Activated CD4-positive, alpha-beta T cell treated with anti-CD3 and anti-CD28 coated beads, Interleukin-2, amount 10 ng/mL, durations not matched to agents 24 days and 14 days (primary cell): ENCODE data around the gene STIM1. TPM values are rescaled to one million over a fixed set of nuclear protein-coding genes. Genes with fewer than 3 reads are reported as not detected.

Experiments used
- DNase-seq: peaks from one replicate; pipeline ENCODE4 v3.0.0; 2022
- H3K27ac Mint-ChIP-seq: one replicate; pipeline ENCODE4 v1.8.0; 2022; ENCODE audit warnings: mild to moderate bottlenecking, mixed read lengths
- H3K27me3 Mint-ChIP-seq: one replicate; pipeline ENCODE4 v1.8.0; 2022; ENCODE audit warnings: mixed read lengths
- H3K36me3 Mint-ChIP-seq: one replicate; pipeline ENCODE4 v1.8.0; 2022; ENCODE audit warnings: low read depth, mild to moderate bottlenecking, mixed read lengths
- H3K4me1 Mint-ChIP-seq: one replicate; pipeline ENCODE4 v1.8.0; 2021; ENCODE audit warnings: mixed read lengths
- H3K4me3 Mint-ChIP-seq: one replicate; pipeline ENCODE4 v1.8.0; 2022; ENCODE audit warnings: mild to moderate bottlenecking, moderate library complexity, mixed read lengths
- H3K9me3 Mint-ChIP-seq: one replicate; pipeline ENCODE4 v1.8.0; 2021; ENCODE audit warnings: mixed read lengths
- intact Hi-C: fragments of 100-400 bp; cut with micrococcal nuclease; formaldehyde crosslinking; loops from one replicate; pipeline ENCODE4 v1.15.1; 2023
- total RNA-seq: library from RNA; stranded (reverse); gene quantifications from 2 replicates; pipeline ENCODE4 v1.2.3, GENCODE V29; 2022

Gene STIM1
- total RNA-seq, 1 donor from 2014 or later = 63.4 TPM

GRCh38 chr11:3907590-3907989 is 52.1 kb downstream of the STIM1 start:
- intact Hi-C loops = loop anchor here (5.0 kb wide), 1 partner anchor 40 kb away; no protein-coding TSS in a partner anchor
- H3K4me1 Mint-ChIP-seq = peaks cover 54% of the 10 kb centered on the region
- H3K4me3 Mint-ChIP-seq = no peak overlapping the region
- H3K36me3 Mint-ChIP-seq = peaks cover 7% of the 10 kb centered on the region
- no peaks in the 10 kb centered on the region for H3K9me3 Mint-ChIP-seq
- DNase-seq = no peak
- H3K27me3 Mint-ChIP-seq = no peaks in the 10 kb centered on the region
- H3K27ac Mint-ChIP-seq = peak overlapping the region; percentile 5

- Mint-ChIP-seq H3K27ac (no peak overlapping the region), H3K4me3 (no peak overlapping the region), H3K36me3 (peaks cover 8% of the 10 kb centered on the region), H3K27me3 (no peaks in the 10 kb centered on the region), H3K9me3 (no peaks in the 10 kb centered on the region), H3K4me1 (peaks cover 37% of the 10 kb centered on the region)
- DNase-seq = no peak
- intact Hi-C loops = loop anchor here (5.0 kb wide), 1 partner anchor 37 kb away; no protein-coding TSS in a partner anchor
These were observed 54.4 kb downstream of the STIM1 start for GRCh38 chr11:3909901-3910300.

DNA sequence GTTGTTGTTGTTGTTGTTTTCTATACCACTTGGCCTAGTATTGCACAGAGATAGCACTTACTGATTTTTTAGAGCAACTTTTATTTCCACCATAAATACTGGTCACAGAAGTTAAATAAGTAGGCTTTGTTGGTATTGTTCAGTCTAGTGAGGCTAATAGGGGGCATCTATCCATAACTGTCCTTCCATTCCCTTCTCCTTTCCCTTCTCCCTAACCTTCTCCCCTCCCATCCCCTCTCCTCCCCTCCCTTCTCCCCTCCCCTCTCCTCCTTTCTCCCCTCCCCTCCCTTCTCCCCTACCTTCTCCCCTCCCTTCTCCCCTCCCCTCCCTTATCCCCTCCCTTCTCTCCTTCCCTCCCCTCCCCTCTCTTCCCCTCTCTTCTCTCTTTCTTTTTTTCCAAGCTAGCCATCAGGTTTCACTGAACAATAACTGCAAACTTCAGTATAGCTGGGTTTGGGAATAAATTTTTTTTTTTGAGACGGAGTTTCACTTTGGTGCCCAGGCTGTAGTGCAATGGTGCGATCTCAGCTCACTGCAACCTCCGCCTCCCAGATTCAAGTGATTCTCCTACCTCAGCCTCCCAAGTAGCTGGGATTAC is 56.5 kb downstream of the STIM1 start:
- intact Hi-C loops = no loop called here
- no peaks in the 10 kb centered on the region for H3K9me3 Mint-ChIP-seq
- H3K4me3 Mint-ChIP-seq = no peak overlapping the region
- no peak for DNase-seq
- peaks cover 10% of the 10 kb centered on the region for H3K36me3 Mint-ChIP-seq
- no peaks in the 10 kb centered on the region for H3K27me3 Mint-ChIP-seq
- no peak overlapping the region for H3K27ac Mint-ChIP-seq
- peaks cover 26% of the 10 kb centered on the region for H3K4me1 Mint-ChIP-seq

DNA sequence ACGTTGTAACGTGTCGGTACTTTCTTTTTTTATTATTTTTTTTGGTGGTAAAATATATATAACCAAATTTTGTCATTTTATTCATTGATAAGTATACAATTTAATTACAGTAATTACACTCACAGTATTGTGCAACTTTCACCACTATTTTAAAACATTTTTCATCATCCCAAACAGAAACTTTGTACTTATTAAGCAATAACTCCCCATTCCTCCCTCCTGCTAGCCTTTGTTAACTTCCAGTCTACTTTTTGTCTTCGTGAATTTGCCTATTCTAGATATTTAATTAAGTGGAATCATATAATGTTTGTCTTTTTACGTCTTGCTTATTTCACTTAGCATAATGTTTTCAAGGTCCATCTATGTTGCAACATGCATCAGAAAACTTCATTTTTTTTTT is 58.5 kb downstream of the STIM1 start:
- H3K9me3 Mint-ChIP-seq = no peaks in the 10 kb centered on the region
- H3K4me3 Mint-ChIP-seq = no peak overlapping the region
- intact Hi-C loops = no loop called here
- peaks cover 11% of the 10 kb centered on the region for H3K36me3 Mint-ChIP-seq
- DNase-seq = no peak
- H3K4me1 Mint-ChIP-seq = peaks cover 32% of the 10 kb centered on the region
- no peaks in the 10 kb centered on the region for H3K27me3 Mint-ChIP-seq
- H3K27ac Mint-ChIP-seq = no peak overlapping the region

GRCh38 chr11:3914805-3915204 is 59.3 kb downstream of the STIM1 start:
- H3K27ac Mint-ChIP-seq = no peak overlapping the region
- H3K27me3 Mint-ChIP-seq = no peaks in the 10 kb centered on the region
- no peak for DNase-seq
- H3K4me1 Mint-ChIP-seq = peaks cover 38% of the 10 kb centered on the region
- H3K4me3 Mint-ChIP-seq = no peak overlapping the region
- intact Hi-C loops = no loop called here
- H3K9me3 Mint-ChIP-seq = no peaks in the 10 kb centered on the region
- H3K36me3 Mint-ChIP-seq = peaks cover 15% of the 10 kb centered on the region

DNA sequence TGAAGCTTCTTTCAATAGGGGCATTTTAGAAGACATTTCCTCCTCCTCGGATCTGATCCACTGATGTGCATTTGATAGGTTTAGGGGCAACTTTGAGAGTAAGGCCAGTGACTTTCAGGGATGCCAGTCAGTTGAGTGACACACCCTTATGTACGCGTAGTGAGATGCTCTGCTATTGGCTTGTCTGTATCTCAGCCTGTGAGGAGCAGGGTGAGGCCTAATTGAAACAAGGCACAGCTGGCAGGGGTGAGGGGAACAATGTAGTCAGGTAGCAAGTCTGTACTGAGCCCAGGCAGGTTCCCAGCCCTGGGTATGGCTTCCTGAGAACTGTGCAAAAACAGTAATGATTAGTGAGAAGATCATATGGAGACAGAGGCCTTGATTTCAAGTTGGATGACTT is 61.5 kb downstream of the STIM1 start:
- peak overlapping the region; percentile 22 for H3K27ac Mint-ChIP-seq
- peaks cover 3% of the 10 kb centered on the region for H3K9me3 Mint-ChIP-seq
- H3K27me3 Mint-ChIP-seq = no peaks in the 10 kb centered on the region
- peaks cover 48% of the 10 kb centered on the region for H3K4me1 Mint-ChIP-seq
- peaks cover 19% of the 10 kb centered on the region for H3K36me3 Mint-ChIP-seq
- intact Hi-C loops = no loop called here
- DNase-seq = no peak
- peak overlapping the region; percentile 18 for H3K4me3 Mint-ChIP-seq

DNA sequence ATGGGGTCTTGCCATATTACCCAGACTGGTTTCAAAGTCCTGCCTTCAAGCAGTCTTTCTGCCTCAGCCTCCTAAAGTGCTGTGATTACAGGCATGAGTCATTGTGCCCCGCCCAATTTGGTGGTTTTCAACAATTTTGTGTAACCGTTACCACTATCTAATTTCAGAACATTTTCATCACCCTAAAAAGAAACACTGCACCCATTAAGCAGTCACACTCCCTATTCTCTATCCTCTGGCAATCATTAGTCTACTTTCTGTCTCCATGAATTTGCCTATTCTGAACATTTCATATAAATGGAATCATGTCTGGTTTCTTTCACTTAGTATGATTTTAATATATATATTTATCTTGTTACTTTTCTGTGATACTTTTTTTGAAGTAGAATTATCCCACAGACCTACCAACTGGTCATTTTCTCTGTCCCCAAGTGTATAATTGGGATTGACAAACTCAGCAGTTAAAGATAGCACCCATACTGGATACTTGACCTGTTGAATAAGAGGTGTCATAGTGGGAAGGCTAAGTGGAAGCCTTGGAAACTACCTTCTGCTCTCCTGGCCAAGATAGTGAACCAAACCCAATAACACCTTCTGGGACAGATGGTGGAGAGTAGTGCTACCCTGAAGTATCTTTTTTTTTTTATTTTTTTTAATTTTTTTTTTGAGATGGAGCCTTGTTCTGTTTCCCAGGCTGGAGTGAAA is 64.8 kb downstream of the STIM1 start:
- H3K4me3 Mint-ChIP-seq = peak overlapping the region; percentile 22
- H3K4me1 Mint-ChIP-seq = peaks cover 49% of the 10 kb centered on the region
- DNase-seq = peak; percentile 89
- H3K9me3 Mint-ChIP-seq = peaks cover 3% of the 10 kb centered on the region
- H3K27ac Mint-ChIP-seq = peak overlapping the region; percentile 31
- no peaks in the 10 kb centered on the region for H3K27me3 Mint-ChIP-seq
- intact Hi-C loops = loop anchor here (2.0 kb wide), 3 partner anchors 15 to 65 kb away; partner anchors contain the start of gene STIM1
- peaks cover 21% of the 10 kb centered on the region for H3K36me3 Mint-ChIP-seq

DNA sequence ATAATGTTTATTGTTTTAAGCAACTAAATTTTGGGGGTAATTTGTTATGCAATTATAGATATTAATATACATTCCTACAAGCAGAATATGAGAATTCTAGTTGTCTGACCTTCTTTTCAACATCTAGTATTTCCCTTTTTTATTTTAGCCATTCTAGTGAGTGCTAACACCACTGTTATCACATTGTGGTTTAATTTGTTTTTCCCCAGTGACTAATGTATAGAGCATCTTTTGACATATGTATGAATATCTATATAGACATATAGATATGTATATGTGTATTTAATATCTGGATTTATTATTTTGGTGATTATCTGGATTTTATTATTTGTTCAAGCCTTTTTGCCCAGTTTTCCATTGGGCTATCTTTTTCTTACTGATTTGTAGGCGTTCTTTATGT is 66.6 kb downstream of the STIM1 start:
- no peak for DNase-seq
- Mint-ChIP-seq H3K4me1 (peaks cover 47% of the 10 kb centered on the region), H3K27ac (no peak overlapping the region), H3K9me3 (peaks cover 3% of the 10 kb centered on the region), H3K4me3 (no peak overlapping the region), H3K27me3 (no peaks in the 10 kb centered on the region), H3K36me3 (peaks cover 18% of the 10 kb centered on the region)
- intact Hi-C loops = no loop called here

GRCh38 chr11:3925513-3925912 is 70.0 kb downstream of the STIM1 start:
- Mint-ChIP-seq H3K36me3 (peaks cover 14% of the 10 kb centered on the region), H3K4me3 (no peak overlapping the region), H3K27ac (no peak overlapping the region), H3K4me1 (peaks cover 32% of the 10 kb centered on the region), H3K9me3 (peaks cover 3% of the 10 kb centered on the region), H3K27me3 (no peaks in the 10 kb centered on the region)
- intact Hi-C loops = no loop called here
- DNase-seq = no peak

GRCh38 chr11:3926458-3927095 is 71.1 kb downstream of the STIM1 start:
- DNase-seq = no peak
- Mint-ChIP-seq H3K4me3 (no peak overlapping the region), H3K9me3 (no peaks in the 10 kb centered on the region), H3K36me3 (peaks cover 14% of the 10 kb centered on the region), H3K27me3 (no peaks in the 10 kb centered on the region), H3K4me1 (peaks cover 28% of the 10 kb centered on the region), H3K27ac (no peak overlapping the region)
- intact Hi-C loops = no loop called here

GRCh38 chr11:3927129-3927796 is 71.8 kb downstream of the STIM1 start:
- H3K4me3 Mint-ChIP-seq = no peak overlapping the region
- no peak overlapping the region for H3K27ac Mint-ChIP-seq
- intact Hi-C loops = no loop called here
- H3K4me1 Mint-ChIP-seq = peaks cover 24% of the 10 kb centered on the region
- H3K36me3 Mint-ChIP-seq = peaks cover 13% of the 10 kb centered on the region
- no peaks in the 10 kb centered on the region for H3K9me3 Mint-ChIP-seq
- DNase-seq = no peak
- no peaks in the 10 kb centered on the region for H3K27me3 Mint-ChIP-seq

- no peak for DNase-seq
- Mint-ChIP-seq H3K27me3 (no peaks in the 10 kb centered on the region), H3K27ac (no peak overlapping the region), H3K9me3 (no peaks in the 10 kb centered on the region), H3K36me3 (peaks cover 17% of the 10 kb centered on the region), H3K4me1 (peaks cover 30% of the 10 kb centered on the region), H3K4me3 (no peak overlapping the region)
- intact Hi-C loops = no loop called here
These were observed 73.8 kb downstream of the STIM1 start for GRCh38 chr11:3929232-3929631.

GRCh38 chr11:3929649-3930048 is 74.2 kb downstream of the STIM1 start:
- H3K27me3 Mint-ChIP-seq = no peaks in the 10 kb centered on the region
- no peak overlapping the region for H3K4me3 Mint-ChIP-seq
- no peak overlapping the region for H3K27ac Mint-ChIP-seq
- peaks cover 34% of the 10 kb centered on the region for H3K4me1 Mint-ChIP-seq
- H3K36me3 Mint-ChIP-seq = peaks cover 17% of the 10 kb centered on the region
- intact Hi-C loops = loop anchor here (5.0 kb wide), 1 partner anchor 37 kb away; no protein-coding TSS in a partner anchor
- no peak for DNase-seq
- H3K9me3 Mint-ChIP-seq = no peaks in the 10 kb centered on the region

DNA sequence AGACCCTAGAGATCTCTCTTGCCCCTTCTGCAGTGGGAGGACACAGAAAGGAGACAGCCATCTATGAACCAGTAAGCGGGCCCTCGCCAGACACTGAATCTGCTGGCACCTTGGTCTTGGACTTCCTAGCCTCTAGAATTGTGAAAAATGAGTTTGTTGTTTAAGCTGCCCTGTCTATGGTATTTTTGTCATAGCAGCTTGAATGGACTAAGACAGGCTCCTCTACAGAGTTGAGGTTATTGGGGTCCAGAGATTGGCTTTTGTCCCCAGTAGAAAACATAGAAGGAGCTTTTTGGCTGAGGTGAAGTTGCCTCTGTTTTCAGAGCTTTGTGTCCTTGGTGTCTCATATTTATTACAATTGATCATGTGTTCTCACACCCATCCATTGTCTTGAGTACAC is 77.2 kb downstream of the STIM1 start:
- Mint-ChIP-seq H3K36me3 (peaks cover 28% of the 10 kb centered on the region), H3K9me3 (no peaks in the 10 kb centered on the region), H3K4me3 (no peak overlapping the region), H3K27me3 (no peaks in the 10 kb centered on the region), H3K4me1 (peaks cover 54% of the 10 kb centered on the region), H3K27ac (no peak overlapping the region)
- intact Hi-C loops = loop anchor here (5.0 kb wide), 1 partner anchor 40 kb away; no protein-coding TSS in a partner anchor
- DNase-seq = no peak
